A549 (cell line): ENCODE results near the gene KRI1.

Experiments used
- ESRRA ChIP-seq: fragments of 150-350 bp; IDR thresholded peaks from 2 replicates; pipeline ENCODE4 v1.6.1; 2014; ENCODE audit warnings: mild to moderate bottlenecking, low read length, borderline replicate concordance
- MAZ ChIP-seq: fragments of 150-350 bp; IDR thresholded peaks from 2 replicates; pipeline ENCODE4 v1.6.1; 2014; ENCODE audit warnings: antibody characterized with exemption, low read depth, low read length, borderline replicate concordance
- POLR2A ChIP-seq: IDR thresholded peaks from 2 replicates; pipeline ENCODE4 v1.6.1; 2012; ENCODE audit warnings: mild to moderate bottlenecking, low read length
- RCOR1 ChIP-seq: fragments of 150-350 bp; IDR thresholded peaks from 2 replicates; pipeline ENCODE4 v1.6.1; 2014; ENCODE audit warnings: antibody characterized with exemption, low read length, low read depth
- TF ChIP-seq, protein P1 (sequence below): fragments of >200 bp; sonication (Bioruptor Twin); formaldehyde crosslinking; IDR thresholded peaks from 3 replicates; pipeline ENCODE4 v1.5.1; 2016
- TF ChIP-seq, protein P2 (sequence below): fragments of 200-600 bp; sonication (generic); IDR thresholded peaks from 2 replicates; pipeline ENCODE4 v1.6.1; 2016; ENCODE audit warnings: antibody characterized with exemption, mild to moderate bottlenecking, moderate library complexity
- TF ChIP-seq, protein P3 (sequence below): IDR thresholded peaks from 2 replicates; pipeline ENCODE4 v1.6.1; 2012
- TF ChIP-seq, protein P4 (sequence below): fragments of 250-450 bp; sonication (Bioruptor Pico); IDR thresholded peaks from 2 replicates; pipeline ENCODE4 v1.5.0; 2021; ENCODE audit warnings: mild to moderate bottlenecking, moderate library complexity, borderline replicate concordance
- TF ChIP-seq, protein P5 (sequence below): fragments of 450-650 bp; IDR thresholded peaks from 2 replicates; pipeline ENCODE4 v1.6.1; 2014; ENCODE audit warnings: antibody characterized with exemption

DNA sequence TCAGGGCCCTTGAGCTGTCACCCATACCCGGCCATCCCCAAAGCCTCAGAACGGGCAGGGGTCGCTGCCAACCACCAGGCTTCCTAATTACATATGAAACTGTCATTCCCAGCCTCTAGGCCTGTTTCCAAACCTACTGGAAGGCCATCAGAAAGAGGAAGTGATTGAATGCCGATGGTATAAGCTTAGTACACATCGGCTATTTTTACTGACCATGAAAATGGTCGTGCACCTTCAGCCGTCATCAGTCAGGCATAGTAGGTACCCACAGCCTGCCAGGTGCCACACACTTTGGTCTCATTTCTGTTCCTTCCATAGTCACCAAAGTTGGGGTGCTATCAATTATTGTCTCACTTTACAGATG lies 10.2 kb downstream of the KRI1 start:
- TF ChIP-seq, protein P1, sequence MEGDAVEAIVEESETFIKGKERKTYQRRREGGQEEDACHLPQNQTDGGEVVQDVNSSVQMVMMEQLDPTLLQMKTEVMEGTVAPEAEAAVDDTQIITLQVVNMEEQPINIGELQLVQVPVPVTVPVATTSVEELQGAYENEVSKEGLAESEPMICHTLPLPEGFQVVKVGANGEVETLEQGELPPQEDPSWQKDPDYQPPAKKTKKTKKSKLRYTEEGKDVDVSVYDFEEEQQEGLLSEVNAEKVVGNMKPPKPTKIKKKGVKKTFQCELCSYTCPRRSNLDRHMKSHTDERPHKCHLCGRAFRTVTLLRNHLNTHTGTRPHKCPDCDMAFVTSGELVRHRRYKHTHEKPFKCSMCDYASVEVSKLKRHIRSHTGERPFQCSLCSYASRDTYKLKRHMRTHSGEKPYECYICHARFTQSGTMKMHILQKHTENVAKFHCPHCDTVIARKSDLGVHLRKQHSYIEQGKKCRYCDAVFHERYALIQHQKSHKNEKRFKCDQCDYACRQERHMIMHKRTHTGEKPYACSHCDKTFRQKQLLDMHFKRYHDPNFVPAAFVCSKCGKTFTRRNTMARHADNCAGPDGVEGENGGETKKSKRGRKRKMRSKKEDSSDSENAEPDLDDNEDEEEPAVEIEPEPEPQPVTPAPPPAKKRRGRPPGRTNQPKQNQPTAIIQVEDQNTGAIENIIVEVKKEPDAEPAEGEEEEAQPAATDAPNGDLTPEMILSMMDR: no peak
- TF ChIP-seq ESRRA (no peak), POLR2A (no peak), RCOR1 (no peak), MAZ (no peak)
- TF ChIP-seq, protein P2, sequence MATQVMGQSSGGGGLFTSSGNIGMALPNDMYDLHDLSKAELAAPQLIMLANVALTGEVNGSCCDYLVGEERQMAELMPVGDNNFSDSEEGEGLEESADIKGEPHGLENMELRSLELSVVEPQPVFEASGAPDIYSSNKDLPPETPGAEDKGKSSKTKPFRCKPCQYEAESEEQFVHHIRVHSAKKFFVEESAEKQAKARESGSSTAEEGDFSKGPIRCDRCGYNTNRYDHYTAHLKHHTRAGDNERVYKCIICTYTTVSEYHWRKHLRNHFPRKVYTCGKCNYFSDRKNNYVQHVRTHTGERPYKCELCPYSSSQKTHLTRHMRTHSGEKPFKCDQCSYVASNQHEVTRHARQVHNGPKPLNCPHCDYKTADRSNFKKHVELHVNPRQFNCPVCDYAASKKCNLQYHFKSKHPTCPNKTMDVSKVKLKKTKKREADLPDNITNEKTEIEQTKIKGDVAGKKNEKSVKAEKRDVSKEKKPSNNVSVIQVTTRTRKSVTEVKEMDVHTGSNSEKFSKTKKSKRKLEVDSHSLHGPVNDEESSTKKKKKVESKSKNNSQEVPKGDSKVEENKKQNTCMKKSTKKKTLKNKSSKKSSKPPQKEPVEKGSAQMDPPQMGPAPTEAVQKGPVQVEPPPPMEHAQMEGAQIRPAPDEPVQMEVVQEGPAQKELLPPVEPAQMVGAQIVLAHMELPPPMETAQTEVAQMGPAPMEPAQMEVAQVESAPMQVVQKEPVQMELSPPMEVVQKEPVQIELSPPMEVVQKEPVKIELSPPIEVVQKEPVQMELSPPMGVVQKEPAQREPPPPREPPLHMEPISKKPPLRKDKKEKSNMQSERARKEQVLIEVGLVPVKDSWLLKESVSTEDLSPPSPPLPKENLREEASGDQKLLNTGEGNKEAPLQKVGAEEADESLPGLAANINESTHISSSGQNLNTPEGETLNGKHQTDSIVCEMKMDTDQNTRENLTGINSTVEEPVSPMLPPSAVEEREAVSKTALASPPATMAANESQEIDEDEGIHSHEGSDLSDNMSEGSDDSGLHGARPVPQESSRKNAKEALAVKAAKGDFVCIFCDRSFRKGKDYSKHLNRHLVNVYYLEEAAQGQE: no peak
- TF ChIP-seq, protein P3, sequence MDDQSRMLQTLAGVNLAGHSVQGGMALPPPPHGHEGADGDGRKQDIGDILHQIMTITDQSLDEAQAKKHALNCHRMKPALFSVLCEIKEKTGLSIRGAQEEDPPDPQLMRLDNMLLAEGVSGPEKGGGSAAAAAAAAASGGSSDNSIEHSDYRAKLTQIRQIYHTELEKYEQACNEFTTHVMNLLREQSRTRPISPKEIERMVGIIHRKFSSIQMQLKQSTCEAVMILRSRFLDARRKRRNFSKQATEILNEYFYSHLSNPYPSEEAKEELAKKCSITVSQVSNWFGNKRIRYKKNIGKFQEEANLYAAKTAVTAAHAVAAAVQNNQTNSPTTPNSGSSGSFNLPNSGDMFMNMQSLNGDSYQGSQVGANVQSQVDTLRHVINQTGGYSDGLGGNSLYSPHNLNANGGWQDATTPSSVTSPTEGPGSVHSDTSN: no peak
- TF ChIP-seq, protein P4, sequence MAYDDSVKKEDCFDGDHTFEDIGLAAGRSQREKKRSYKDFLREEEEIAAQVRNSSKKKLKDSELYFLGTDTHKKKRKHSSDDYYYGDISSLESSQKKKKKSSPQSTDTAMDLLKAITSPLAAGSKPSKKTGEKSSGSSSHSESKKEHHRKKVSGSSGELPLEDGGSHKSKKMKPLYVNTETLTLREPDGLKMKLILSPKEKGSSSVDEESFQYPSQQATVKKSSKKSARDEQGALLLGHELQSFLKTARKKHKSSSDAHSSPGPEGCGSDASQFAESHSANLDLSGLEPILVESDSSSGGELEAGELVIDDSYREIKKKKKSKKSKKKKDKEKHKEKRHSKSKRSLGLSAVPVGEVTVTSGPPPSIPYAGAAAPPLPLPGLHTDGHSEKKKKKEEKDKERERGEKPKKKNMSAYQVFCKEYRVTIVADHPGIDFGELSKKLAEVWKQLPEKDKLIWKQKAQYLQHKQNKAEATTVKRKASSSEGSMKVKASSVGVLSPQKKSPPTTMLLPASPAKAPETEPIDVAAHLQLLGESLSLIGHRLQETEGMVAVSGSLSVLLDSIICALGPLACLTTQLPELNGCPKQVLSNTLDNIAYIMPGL (CRISPR knock-in tag): no peak
- TF ChIP-seq, protein P5, sequence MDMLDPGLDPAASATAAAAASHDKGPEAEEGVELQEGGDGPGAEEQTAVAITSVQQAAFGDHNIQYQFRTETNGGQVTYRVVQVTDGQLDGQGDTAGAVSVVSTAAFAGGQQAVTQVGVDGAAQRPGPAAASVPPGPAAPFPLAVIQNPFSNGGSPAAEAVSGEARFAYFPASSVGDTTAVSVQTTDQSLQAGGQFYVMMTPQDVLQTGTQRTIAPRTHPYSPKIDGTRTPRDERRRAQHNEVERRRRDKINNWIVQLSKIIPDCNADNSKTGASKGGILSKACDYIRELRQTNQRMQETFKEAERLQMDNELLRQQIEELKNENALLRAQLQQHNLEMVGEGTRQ: no peak
